ENCODE measurements around the gene ADORA3.
A peak's percentile ranks its signal among the peaks of the same experiment; 100 is the strongest.

GRCh38 chr1:111481387-111482221 lies 21.8 kb downstream of the ADORA3 start:
- TF ChIP-seq CTCF (conservative IDR thresholded peaks at IDR 0.05; ENCODE audit: low read depth, low read length) (peak; percentile 92), RAD21 (IDR thresholded peaks at IDR 0.05; ENCODE audit: low read length) (peak; percentile 95), POLR2A (IDR thresholded peaks at IDR 0.05; ENCODE audit: low read depth, low read length) (peak; percentile 28; the same call in 1 of the 2 replicates), FOS (IDR thresholded peaks at IDR 0.05; ENCODE audit: low read depth, low read length) (no peak), MXI1 (IDR thresholded peaks at IDR 0.05; ENCODE audit: borderline replicate concordance, low read depth, low read length) (no peak), CEBPB (IDR thresholded peaks at IDR 0.05; ENCODE audit: low read depth, low read length) (no peak), RFX5 (IDR thresholded peaks at IDR 0.05; ENCODE audit: low read depth, low read length) (no peak), SMC3 (IDR thresholded peaks at IDR 0.05; ENCODE audit: low read depth, low read length) (peak; percentile 91), RCOR1 (IDR thresholded peaks at IDR 0.05; ENCODE audit: insufficient replicate concordance, low read length) (no peak)
